Raji (cell line): ENCODE results near the gene TMEM140.

ENCODE experiments used
- POLR2A ChIP-seq: IDR thresholded peaks from 2 replicates; pipeline ENCODE4 v1.6.1; 2011; ENCODE audit warnings: low read depth, low read length, control low read depth; ENCODE audit not compliant: insufficient read depth

TMEM140 gene

GRCh38 chr7:135151132-135151531, 3.3 kb downstream of the TMEM140 start:
- no peak for TF ChIP-seq POLR2A

DNA sequence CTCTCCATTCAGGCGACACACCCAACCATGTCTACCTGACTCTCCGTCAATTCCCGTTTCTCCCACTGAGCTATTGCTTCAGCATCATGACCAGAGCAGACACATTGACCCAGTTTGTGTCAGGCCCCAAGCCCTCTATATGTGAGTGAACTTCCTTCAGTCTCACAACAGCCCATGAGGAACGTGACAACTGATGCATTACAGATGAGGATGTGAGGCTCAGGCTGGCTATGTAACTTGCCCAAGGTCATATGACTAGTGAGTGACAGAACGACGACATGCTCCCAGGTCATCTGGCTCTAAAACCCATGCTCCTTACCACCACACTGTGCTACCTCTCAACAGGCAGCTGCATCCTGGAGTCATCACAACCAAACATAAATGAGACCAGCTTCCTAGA, 3.7 kb downstream of the TMEM140 start:
- no peak for TF ChIP-seq POLR2A

GRCh38 chr7:135152442-135152841, 4.6 kb downstream of the TMEM140 start:
- TF ChIP-seq POLR2A = no peak

DNA sequence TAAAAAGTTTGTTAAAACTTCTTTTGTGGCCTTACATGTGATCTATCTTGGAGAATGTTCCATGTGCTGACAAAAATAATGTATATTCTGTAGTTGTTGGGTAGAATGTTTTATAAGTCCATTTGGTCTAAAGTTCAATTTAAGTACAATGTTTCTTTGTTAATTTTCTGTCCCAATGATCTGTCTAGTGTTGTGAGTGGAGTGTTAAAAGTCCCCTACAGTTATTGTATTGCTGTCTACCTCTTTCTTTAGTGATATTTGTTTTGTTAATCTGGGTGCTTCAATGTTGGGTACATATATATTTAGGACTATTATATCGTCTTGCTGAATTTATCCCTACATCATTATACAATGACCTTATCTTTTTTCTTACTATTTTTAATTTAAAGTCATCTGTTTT, 6.9 kb downstream of the TMEM140 start:
- TF ChIP-seq POLR2A = no peak

GRCh38 chr7:135156290-135156689, 8.4 kb downstream of the TMEM140 start:
- TF ChIP-seq POLR2A = no peak

GRCh38 chr7:135158141-135158655, 10.3 kb downstream of the TMEM140 start:
- TF ChIP-seq POLR2A = no peak

DNA sequence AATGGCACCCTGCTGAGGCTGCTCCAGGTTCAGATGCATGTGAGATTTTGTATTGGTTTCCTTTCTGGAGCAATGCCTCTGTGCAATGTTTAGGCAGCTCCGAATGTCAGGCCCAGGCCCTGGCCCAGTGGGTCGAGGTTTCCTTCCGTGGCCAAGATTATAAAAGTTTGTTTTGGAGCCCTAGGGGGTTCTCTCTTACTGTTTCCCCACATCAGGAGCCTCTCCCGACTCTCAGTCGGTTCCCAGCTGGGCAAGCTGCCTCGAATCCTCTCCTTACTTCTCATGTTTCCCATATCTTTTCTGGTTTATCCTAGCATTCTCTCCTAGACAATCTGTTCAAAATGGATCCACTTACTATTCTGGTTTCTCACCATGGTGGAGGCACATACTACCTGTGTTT, 11.0 kb downstream of the TMEM140 start:
- TF ChIP-seq POLR2A = no peak

GRCh38 chr7:135159359-135160085, 11.7 kb downstream of the TMEM140 start:
- no peak for TF ChIP-seq POLR2A

DNA sequence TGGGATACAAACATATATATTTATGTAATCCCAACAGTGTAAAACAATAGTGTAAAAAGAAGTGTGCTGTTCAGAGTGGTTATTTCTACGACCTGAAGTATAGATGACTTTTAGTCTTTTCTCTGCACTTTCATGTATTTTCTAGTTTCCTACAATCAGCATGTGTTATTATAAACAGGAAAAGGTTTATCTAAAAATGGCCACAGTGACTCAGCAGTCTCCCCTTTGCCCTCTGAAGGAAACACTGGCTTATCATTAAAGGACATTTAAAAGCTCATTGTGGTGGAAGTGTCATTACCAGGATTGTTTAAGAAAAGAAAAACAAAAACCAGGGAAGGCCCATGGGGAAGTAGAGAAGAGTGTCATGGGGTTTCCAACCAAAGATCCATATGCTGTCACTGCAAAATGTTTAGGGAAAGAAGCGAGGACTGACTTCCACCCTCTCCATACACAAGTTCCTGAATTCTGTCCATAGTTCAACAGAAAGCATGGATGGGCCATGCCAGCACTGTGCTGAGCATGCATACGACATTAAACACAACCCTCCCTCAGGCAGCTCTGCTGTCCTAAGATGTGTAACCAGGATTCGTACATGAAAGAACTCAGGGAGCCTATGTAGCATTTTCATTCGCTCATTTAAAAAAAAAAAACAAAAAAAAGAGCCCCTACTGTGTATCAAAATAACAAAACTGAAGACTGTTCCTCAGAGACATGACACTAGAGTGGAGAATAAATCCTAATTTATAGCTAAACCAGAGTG, 12.4 kb downstream of the TMEM140 start:
- TF ChIP-seq POLR2A = no peak

DNA sequence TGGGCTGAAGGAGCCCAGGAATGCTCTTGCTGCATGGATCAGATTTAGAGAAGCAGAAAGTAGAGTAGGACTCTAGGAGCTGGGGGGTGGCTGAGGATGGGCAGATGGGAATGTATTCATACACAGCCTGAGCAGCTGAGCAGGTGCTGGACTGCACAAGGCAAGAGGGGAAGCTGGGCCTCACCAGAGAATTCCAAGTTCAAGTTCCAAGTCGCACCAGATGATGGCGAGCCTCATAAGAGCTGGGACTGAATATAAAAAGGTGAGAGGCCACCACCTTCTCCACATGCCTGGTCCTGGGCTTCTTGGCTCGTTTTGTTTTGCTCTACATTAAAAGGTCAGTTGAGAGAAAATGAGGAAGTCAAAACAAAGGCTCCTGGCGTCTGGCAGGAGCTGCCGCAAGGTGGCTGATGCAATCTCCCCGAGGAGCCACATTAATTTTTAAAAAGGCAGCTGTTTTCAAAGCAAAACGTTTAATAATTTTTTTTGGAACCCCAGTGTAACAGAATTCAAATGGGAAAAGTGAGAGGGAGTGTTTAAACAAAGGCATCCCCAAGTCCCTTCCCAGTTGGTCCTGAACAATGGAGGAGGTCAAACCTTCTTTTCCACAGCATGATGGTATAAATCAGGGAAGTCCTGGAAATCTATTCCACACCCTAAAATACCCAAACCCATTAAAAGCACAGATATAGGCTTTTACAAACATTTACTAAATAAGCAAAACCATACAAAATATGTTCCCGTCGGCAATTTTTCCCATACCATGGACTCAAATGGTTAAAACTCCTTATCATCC, 13.2 kb downstream of the TMEM140 start:
- no peak for TF ChIP-seq POLR2A

- no peak for TF ChIP-seq POLR2A
Observed at GRCh38 chr7:135161669-135162068, 13.8 kb downstream of the TMEM140 start.

DNA sequence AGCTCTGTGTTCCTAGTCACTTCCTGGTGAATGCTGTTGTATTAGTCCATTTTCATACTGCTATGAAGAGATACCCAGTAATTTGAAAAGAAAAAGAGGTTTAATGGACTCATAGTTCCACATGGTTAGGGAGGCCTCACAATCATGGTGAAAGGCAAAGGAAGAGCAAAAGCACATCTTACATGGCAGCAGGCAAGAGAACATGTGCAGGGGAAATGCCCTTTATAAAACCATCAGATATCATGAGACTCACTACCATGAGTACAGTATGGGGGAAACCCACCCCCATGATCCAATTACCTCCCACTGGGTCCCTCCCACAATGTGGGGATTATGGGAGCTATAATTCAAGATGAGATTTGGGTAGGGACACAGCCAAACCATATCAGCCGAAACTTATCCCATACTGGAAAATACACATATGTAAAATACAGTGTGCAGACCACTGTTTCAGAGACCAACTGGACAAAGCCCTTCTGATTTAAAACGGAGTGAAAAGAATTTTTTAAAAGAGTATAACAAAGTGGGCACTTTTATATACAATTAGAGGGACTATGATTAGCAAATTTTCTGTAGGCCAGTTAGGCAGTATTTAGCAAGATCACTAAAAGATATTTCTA, 14.6 kb downstream of the TMEM140 start:
- TF ChIP-seq POLR2A = no peak

GRCh38 chr7:135164357-135165061, 16.6 kb downstream of the TMEM140 start:
- TF ChIP-seq POLR2A = no peak

GRCh38 chr7:135165862-135166261, 18.0 kb downstream of the TMEM140 start:
- no peak for TF ChIP-seq POLR2A
